CD4-positive, alpha-beta T cell (primary cell): Measurements from ENCODE around the gene HLCS. TPM values are rescaled to one million over a fixed set of nuclear protein-coding genes. Genes with fewer than 3 reads are reported as not detected.

Experiments
- ATAC-seq: fragments of 200-7000 bp; cut with Tn5 transposase; one replicate; pipeline ENCODE4 v1.10.0; 2022; ENCODE audit warnings: mild to moderate bottlenecking; ENCODE audit not compliant: poor library complexity
- CTCF ChIA-PET: fragments of 350-600 bp; sonication (Branson Sonifier 250); formaldehyde crosslinking; loops from one replicate; lab custom pipeline; 2021; ENCODE audit warnings: antibody characterized with exemption, inconsistent platforms; lab: Charles Lee
- POLR2A ChIA-PET: fragments of 350-600 bp; sonication (Branson Sonifier 250); formaldehyde crosslinking; loops from one replicate; lab custom pipeline; 2021; ENCODE audit warnings: antibody characterized with exemption, inconsistent platforms; lab: Charles Lee
- DNase-seq, 14 experiments: peaks; one replicate each; pipeline ENCODE4 v3.0.0-alpha.2; 2013 to 2020; ENCODE audit warnings: mixed read lengths in 2 of 14
- H3K27ac ChIP-seq, 2 donors: one replicate each; pipeline versions ENCODE4 v1.5.1 to v1.7.0; 2013; ENCODE audit warnings: low read length in 2 of 2, low read depth in 1 of 2, mild to moderate bottlenecking in 1 of 2
- H3K27me3 ChIP-seq, 2 experiments: 1 replicate in 1 of 2; 2 replicates in 1 of 2; pipeline versions ENCODE4 v1.6.1 to v1.7.0; 2013; ENCODE audit warnings: low read length in 2 of 2, control low read depth in 1 of 2, mild to moderate bottlenecking in 1 of 2, moderate library complexity in 1 of 2; ENCODE audit not compliant: insufficient read depth in 2 of 2, control insufficient read depth in 1 of 2
- H3K36me3 ChIP-seq: one replicate; pipeline ENCODE4 v1.6.1; 2013; ENCODE audit warnings: low read length, control low read depth; ENCODE audit not compliant: insufficient read depth
- H3K4me1 ChIP-seq: one replicate; pipeline ENCODE4 v1.6.1; 2013; ENCODE audit warnings: low read length, control low read depth; ENCODE audit not compliant: insufficient read depth
- H3K4me3 ChIP-seq: one replicate; pipeline ENCODE4 v1.5.1; 2013; ENCODE audit warnings: mild to moderate bottlenecking, low read length, moderate library complexity
- H3K9me3 ChIP-seq, 2 experiments: 1 replicate in 1 of 2; 2 replicates in 1 of 2; pipeline versions ENCODE4 v1.6.1 to v1.7.0; 2013; ENCODE audit warnings: low read length in 2 of 2, mild to moderate bottlenecking in 2 of 2, control low read depth in 1 of 2, moderate library complexity in 1 of 2; ENCODE audit not compliant: control insufficient read depth in 1 of 2, insufficient read depth in 1 of 2
- H3K27ac Mint-ChIP-seq: one replicate; pipeline ENCODE4 v1.8.0; 2020; ENCODE audit warnings: mixed read lengths
- H3K27me3 Mint-ChIP-seq: one replicate; pipeline ENCODE4 v1.8.0; 2021; ENCODE audit warnings: mixed read lengths
- H3K36me3 Mint-ChIP-seq: one replicate; pipeline ENCODE4 v1.8.0; 2021; ENCODE audit warnings: low read depth, mixed read lengths
- H3K4me1 Mint-ChIP-seq: one replicate; pipeline ENCODE4 v1.8.0; 2021; ENCODE audit warnings: low read depth, mixed read lengths
- H3K4me3 Mint-ChIP-seq: one replicate; pipeline ENCODE4 v1.8.0; 2020; ENCODE audit warnings: mild to moderate bottlenecking, mixed read lengths
- H3K9me3 Mint-ChIP-seq: one replicate; pipeline ENCODE4 v1.8.0; 2020; ENCODE audit warnings: mixed read lengths
- CTCF ChIP-seq: fragments of 200-600 bp; IDR thresholded peaks from one replicate; pipeline ENCODE4 v1.8.0; 2022; ENCODE audit warnings: antibody characterized with exemption, mild to moderate bottlenecking
- intact Hi-C, 2 experiments: fragments of 100-400 bp; cut with DNase I in 1 of 2; cut with micrococcal nuclease in 1 of 2; formaldehyde crosslinking; loops; one replicate each; pipeline versions ENCODE4 v1.15.1 to v1.9.0; 2023 to 2025; cut with DNase I, micrococcal nuclease
- total RNA-seq, 174 experiments: library from RNA in 2 of 174; stranded (reverse) in 2 of 174; gene quantifications; one replicate each; pipeline ENCODE4 v1.2.3 and lab custom pipeline; 2021 to 2026

HLCS gene
- total RNA-seq, 2 experiments from 2014 or later = 8.1 to 10.0 TPM

DNA sequence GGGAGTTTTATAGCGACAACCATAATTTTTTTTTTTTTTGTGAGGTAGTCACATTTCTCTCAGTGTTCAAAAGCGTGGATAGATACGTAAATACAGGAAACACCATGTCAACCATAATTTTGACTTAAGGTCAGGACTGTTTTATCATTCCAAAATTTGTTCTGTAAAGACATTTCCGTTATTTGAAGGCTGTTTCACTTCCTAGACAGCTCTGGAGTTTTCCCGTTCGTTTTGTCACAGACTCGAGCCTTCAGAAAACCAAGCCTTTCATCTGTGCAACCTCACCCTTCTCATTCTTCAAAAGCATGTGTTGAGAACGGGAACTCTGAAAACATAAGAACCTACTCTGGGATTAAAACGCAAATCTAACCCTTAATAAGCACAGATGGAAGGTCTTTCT is 249.6 kb downstream of the HLCS start:
- H3K27ac ChIP-seq = no peak overlapping the region
- no peaks in the 10 kb centered on the region for H3K4me1 Mint-ChIP-seq
- H3K27ac Mint-ChIP-seq = no peak overlapping the region
- no peak for TF ChIP-seq CTCF
- no peak for ATAC-seq
- H3K36me3 ChIP-seq = no peaks in the 10 kb centered on the region
- ChIA-PET CTCF (no interaction called here), POLR2A (no interaction called here)
- peaks cover 23 to 54% of the 10 kb centered on the region in 2 experiments for H3K27me3 ChIP-seq
- intact Hi-C loops = no loop called here
- H3K9me3 ChIP-seq = peaks cover 0 to 6% of the 10 kb centered on the region in 2 experiments
- no peaks in the 10 kb centered on the region for H3K4me1 ChIP-seq
- DNase-seq = no peak
- H3K9me3 Mint-ChIP-seq = no peaks in the 10 kb centered on the region
- H3K4me3 ChIP-seq = no peak overlapping the region
- H3K4me3 Mint-ChIP-seq = no peak overlapping the region
- H3K27me3 Mint-ChIP-seq = peaks cover 87% of the 10 kb centered on the region
- H3K36me3 Mint-ChIP-seq = no peaks in the 10 kb centered on the region

DNA sequence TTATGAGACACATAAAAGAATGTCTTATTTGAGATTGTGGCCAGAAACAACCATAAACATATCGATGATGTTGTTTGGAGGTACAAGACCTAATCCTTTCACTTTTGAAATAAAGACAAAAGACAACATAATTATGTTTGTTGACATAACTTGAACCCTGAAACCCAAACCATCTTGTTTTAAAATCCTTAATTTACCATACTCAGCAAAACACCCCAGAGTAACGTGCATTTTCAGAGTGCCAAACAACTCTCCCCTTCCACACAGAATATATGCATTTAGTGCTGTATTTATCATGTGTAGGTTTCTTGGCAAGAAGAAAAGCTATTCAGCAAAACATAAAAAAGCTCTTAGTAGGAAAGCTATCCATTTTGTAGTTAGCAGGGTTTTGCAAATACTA is 250.1 kb downstream of the HLCS start:
- ChIA-PET POLR2A (no interaction called here), CTCF (no interaction called here)
- intact Hi-C loops = no loop called here
- TF ChIP-seq CTCF = no peak
- no peak for ATAC-seq
- Histone ChIP-seq H3K27me3 (peaks cover 24 to 58% of the 10 kb centered on the region in 2 experiments), H3K27ac (no peak overlapping the region), H3K4me1 (no peaks in the 10 kb centered on the region), H3K4me3 (no peak overlapping the region), H3K9me3 (peaks cover 0 to 6% of the 10 kb centered on the region in 2 experiments), H3K36me3 (no peaks in the 10 kb centered on the region)
- no peak overlapping the region for H3K4me3 Mint-ChIP-seq
- no peak for DNase-seq
- no peaks in the 10 kb centered on the region for H3K9me3 Mint-ChIP-seq
- H3K4me1 Mint-ChIP-seq = no peaks in the 10 kb centered on the region
- H3K27me3 Mint-ChIP-seq = peaks cover 91% of the 10 kb centered on the region
- no peak overlapping the region for H3K27ac Mint-ChIP-seq
- no peaks in the 10 kb centered on the region for H3K36me3 Mint-ChIP-seq

GRCh38 chr21:36713746-36714145 is 252.7 kb downstream of the HLCS start:
- H3K4me1 ChIP-seq = peaks cover 17% of the 10 kb centered on the region
- peaks cover 48 to 85% of the 10 kb centered on the region in 2 experiments for H3K27me3 ChIP-seq
- no peak for TF ChIP-seq CTCF
- no peak overlapping the region for H3K27ac Mint-ChIP-seq
- peaks cover 0 to 16% of the 10 kb centered on the region in 2 experiments for H3K9me3 ChIP-seq
- H3K27ac ChIP-seq = no peak overlapping the region
- no peak for ATAC-seq
- no peak overlapping the region for H3K4me3 Mint-ChIP-seq
- no peaks in the 10 kb centered on the region for H3K36me3 Mint-ChIP-seq
- H3K4me1 Mint-ChIP-seq = peaks cover 10% of the 10 kb centered on the region
- H3K4me3 ChIP-seq = no peak overlapping the region
- no peak for DNase-seq
- no peaks in the 10 kb centered on the region for H3K36me3 ChIP-seq
- CTCF ChIA-PET = no interaction called here
- peaks cover 93% of the 10 kb centered on the region for H3K27me3 Mint-ChIP-seq
- POLR2A ChIA-PET = no interaction called here
- H3K9me3 Mint-ChIP-seq = no peaks in the 10 kb centered on the region
- intact Hi-C loops = no loop called here
